ACHN (cell line): ENCODE measurements around the gene USP32.
"Not testable (repeated sequence)": the region's sequence is repeated elsewhere in the genome, so short reads cannot be mapped to it uniquely, and the experiment has no call there.

ENCODE experiments used
- DNase-seq: peaks from one replicate; pipeline ENCODE4 v3.0.0-alpha.2; 2015
- in situ Hi-C: cut with HindIII; loops from 2 replicates; pipeline ENCODE4 v1.10.0; 2017; ENCODE audit warnings: low sequenced_read_pairs, low pct_ligation_motif_present, low pct_unique_long_range_greater_than_20kb

Gene USP32

GRCh38 chr17:60224064-60224463, 167.9 kb downstream of the USP32 start:
- no peak for DNase-seq
- in situ Hi-C loops, result no loop called here

GRCh38 chr17:60223456-60223855, 168.5 kb downstream of the USP32 start:
- DNase-seq, result no peak
- in situ Hi-C loops, result no loop called here

- DNase-seq, in situ Hi-C loops: not testable (repeated sequence)
Observed at GRCh38 chr17:60218774-60219173, 173.2 kb downstream of the USP32 start.

- DNase-seq, in situ Hi-C loops: not testable (repeated sequence)
Observed at GRCh38 chr17:60215895-60216294, 176.0 kb downstream of the USP32 start.

- DNase-seq, in situ Hi-C loops: not testable (repeated sequence)
Observed at GRCh38 chr17:60211282-60211681, 180.7 kb downstream of the USP32 start.

- DNase-seq, in situ Hi-C loops: not testable (repeated sequence)
Observed at GRCh38 chr17:60208302-60208701, 183.6 kb downstream of the USP32 start.

- in situ Hi-C loops, result not testable (repeated sequence)
Observed at GRCh38 chr17:60205782-60206181, 186.2 kb downstream of the USP32 start.

GRCh38 chr17:60198630-60199029, 193.3 kb downstream of the USP32 start:
- in situ Hi-C loops, DNase-seq: not testable (repeated sequence)

More at GRCh38 chr17:60205782-60206181, 186.2 kb downstream of the USP32 start:
- not testable (repeated sequence) for DNase-seq

GRCh38 chr17:60194141-60194540, 197.8 kb downstream of the USP32 start:
- in situ Hi-C loops, DNase-seq: not testable (repeated sequence)

GRCh38 chr17:60193482-60193881, 198.5 kb downstream of the USP32 start:
- in situ Hi-C loops, result no loop called here
- DNase-seq, result no peak

- DNase-seq, in situ Hi-C loops: not testable (repeated sequence)
Observed at GRCh38 chr17:60193032-60193431, 198.9 kb downstream of the USP32 start.

- in situ Hi-C loops, DNase-seq: not testable (repeated sequence)
Observed at GRCh38 chr17:60190032-60190431, 201.9 kb downstream of the USP32 start.

- no peak for DNase-seq
- in situ Hi-C loops, result no loop called here
Observed at GRCh38 chr17:60188759-60189158, 203.2 kb downstream of the USP32 start.

GRCh38 chr17:60186846-60187745, 204.8 kb downstream of the USP32 start:
- DNase-seq, in situ Hi-C loops: not testable (repeated sequence)

- in situ Hi-C loops, DNase-seq: not testable (repeated sequence)
Observed at GRCh38 chr17:60186372-60186771, 205.6 kb downstream of the USP32 start.

GRCh38 chr17:60180380-60180779, 211.6 kb downstream of the USP32 start:
- DNase-seq, in situ Hi-C loops: not testable (repeated sequence)

- DNase-seq, in situ Hi-C loops: not testable (repeated sequence)
Observed at GRCh38 chr17:60178180-60178579, 213.8 kb downstream of the USP32 start.

GRCh38 chr17:60176763-60177162, 215.2 kb downstream of the USP32 start:
- in situ Hi-C loops, result not testable (repeated sequence)

GRCh38 chr17:60174767-60175166, 217.2 kb downstream of the USP32 start:
- DNase-seq, result peak; percentile 30
- in situ Hi-C loops, result not testable (repeated sequence)

More at GRCh38 chr17:60176763-60177162, 215.2 kb downstream of the USP32 start:
- DNase-seq, result not testable (repeated sequence)

- in situ Hi-C loops, result no loop called here
- no peak for DNase-seq
Observed at GRCh38 chr17:60174035-60174434, 217.9 kb downstream of the USP32 start.
